RPMI8226 (cell line): Measurements from ENCODE around the gene DYSF.

Experiments used
- DNase-seq: peaks from one replicate; pipeline ENCODE4 v3.0.0-alpha.2; 2015

The DYSF gene

DNA sequence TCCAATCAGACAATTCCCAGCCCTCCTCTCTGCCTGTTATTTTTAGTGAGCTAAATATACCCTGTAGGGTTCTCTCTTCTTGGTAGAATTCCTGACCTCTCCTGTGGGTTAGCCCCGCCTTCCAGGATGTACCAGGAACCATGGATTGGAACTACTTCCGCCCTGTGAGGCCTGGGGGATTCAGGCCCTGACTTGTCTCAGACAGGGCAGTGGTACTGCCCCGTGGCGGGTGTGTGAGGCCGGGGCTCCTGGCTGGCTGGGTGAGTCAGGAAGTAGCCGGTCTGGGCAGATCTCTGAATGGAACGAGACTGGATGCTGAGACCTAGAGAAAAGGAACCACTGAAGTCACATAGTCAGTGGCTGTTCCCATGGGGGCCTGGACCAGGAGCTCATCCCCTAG, 50.5 kb downstream of the DYSF start:
- DNase-seq, result no peak

DNA sequence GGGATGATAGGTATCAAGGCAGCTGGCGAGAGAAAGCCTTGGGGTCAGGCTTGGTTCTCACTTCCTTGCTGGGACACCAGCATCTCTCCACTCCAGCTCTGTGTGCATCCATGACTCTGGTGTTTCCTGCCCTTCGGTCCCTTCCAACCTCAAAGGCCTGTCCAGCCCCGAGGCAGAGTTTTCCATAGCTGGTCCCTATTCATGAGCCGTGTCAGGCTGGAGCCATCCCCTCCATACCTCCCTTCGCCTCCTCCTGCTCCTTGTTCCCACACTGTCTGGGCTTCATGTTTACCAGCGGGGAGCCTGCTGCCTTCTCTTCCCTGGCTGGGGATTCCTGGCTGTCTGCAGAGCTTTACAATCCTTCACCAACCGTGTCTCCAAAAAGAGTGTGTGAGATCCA, 51.2 kb downstream of the DYSF start:
- DNase-seq, result no peak

DNA sequence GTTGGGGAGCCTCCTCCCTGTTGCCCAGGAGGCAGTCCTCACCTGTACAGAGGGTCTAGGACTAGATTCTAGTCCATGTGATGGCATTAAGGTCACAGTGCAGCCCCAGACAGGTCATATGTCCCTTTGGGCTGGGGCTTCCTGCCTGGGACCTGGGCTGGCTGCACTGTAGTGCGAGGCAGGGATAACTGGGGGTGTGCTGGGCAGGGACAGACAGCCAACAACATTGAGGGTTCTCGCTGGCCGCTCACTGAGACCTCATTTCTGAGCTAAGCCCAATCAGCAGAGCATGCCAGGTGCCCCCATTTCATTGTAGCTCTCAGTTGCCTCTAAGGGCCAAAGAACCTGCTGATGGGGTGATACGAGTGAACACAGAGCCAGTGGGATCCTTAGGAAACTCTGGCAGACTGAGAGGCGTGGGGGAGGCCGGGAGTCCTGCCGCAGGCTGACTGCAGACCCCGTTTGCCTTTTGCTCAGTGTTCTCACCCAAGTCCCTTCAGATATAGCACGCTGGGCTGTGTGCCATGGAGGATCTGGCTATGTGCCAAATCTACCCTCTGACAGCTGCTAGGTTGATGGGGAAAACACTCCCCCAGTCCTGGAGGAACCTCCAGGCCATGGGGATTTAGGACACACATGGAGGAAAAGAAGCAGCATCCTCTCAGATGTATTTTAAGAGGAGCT, 51.9 kb downstream of the DYSF start:
- DNase-seq, result no peak

DNA sequence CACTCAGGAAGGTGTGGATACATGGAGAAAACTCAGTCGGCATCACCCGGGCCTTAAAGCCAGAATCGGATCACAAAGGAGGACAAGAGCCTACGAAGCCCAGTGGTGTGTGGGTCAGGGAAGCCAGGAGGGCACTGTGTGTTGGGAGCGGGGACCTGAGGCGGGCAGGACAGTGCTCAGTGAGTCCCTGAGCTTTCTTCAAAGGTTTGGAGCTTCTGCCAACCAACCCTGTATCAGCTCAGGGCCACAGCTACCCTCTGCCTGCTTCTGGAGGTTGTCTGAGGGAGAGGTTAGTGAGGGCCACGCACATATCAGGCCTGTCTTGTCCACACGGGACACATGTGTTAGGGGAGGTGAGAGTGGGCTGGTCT, 52.4 kb downstream of the DYSF start:
- no peak for DNase-seq

DNA sequence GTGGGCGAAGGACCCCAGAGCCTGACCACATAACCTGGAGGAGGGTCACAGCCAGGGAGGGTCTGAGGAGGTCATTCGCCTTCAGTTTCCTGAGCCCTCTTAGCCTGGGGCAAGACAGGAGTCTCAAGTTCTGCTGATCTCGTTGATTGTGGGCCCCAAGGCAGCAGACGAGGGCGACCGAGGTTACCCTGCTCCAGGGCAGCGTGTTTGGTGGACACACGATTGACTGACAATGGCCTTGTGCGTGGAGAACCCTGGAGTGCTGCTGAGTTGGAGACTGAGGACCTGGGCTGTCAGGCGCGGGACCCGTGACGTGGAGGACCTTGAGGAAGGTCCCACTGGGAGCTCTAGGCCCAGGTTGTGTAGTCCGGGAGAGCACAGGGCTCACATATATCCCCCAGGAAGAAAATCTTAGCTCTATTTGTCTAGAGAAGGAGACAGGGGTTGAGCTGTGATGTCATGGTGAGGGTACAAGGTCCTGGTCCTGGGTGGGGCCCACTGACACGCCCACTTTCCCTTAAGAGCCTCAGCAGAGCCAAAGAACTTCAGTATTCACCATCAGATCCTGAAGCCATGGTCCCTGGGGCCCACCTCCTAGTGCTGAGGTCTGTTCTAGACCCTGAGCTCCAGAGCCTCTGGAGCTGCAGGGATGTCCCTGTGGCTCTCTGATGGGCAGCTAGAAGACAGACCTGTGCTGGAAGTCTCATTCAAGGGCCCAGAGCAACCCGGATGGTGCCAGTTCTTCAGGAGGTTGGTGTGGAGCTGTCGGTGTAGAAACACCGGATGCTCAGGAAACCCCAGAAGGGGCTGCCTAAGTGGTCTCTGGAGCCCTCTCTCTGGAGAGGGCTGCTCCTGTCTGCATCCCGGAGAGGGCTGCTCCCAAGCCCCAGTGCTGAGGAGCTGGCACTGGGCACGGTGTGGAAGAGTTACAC, 53.1 kb downstream of the DYSF start:
- no peak for DNase-seq

DNA sequence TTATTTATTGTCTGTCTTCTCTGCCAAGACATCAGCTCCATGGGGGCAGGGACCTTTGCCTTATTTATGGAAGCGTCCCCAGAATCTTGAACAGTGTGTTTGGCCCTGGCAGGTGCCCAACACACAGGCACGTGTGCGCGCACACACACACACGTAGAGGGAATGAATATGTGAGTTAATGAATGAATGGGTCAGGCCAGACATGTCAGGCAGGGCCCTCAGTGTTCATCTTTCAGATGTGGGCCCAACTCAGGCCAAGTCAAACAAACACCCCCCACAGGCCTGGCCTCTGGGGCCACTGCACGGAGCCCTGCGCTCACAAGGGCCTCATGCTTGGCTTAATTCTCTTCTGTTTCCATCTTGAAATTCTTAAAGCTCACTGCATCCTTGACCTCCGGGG, 54.1 kb downstream of the DYSF start:
- no peak for DNase-seq

DNA sequence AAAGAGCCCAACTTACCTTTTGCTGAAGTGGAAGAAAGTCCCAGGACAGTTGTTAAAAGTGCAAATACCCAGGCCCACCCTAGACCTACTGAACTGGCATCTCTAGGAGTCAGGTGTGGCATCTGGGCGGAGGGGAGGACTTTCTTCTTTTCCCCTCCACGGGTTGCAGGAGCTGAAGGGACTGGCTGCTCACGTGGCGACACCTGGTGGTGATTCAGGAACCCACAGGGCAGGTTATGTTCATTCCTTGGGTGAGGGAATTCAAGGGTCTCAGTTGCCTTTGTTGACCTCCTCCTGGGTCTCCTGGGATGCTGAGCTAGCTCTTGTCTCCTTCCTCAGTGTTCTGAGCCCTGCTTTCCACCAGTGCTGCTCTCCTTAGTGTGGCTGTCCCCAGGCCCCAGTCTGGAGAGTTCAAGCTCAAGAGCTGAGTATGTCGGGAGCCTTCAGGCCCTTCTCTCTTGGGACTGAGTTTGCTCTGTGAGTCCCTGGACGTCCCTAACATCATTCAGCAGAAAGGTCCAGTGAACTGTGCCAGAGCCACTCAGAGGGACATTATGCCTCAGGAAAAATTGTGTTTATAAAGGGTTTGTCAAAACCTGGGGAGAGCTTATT, 56.9 kb downstream of the DYSF start:
- DNase-seq, result peak; percentile 74

DNA sequence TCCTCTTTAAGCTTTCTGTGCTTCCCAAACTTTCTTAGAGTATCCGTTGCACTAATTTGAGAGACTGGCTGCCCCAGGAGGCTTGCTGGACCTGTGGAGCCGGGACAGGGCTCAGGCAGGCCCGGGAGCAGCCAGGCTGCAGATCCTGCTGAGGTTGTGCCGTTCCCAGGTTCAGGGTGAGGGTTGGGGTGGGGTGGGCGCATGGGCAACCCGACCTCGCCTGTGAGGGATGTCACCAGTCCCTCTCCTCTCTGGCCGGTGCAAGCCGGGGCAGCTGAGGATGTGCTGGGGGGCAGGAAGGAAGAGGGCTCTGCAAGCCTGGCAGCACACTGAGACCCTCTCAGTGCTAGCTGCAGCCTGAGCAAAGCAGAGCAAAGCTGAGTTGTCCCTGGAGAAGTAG, 57.6 kb downstream of the DYSF start:
- no peak for DNase-seq

DNA sequence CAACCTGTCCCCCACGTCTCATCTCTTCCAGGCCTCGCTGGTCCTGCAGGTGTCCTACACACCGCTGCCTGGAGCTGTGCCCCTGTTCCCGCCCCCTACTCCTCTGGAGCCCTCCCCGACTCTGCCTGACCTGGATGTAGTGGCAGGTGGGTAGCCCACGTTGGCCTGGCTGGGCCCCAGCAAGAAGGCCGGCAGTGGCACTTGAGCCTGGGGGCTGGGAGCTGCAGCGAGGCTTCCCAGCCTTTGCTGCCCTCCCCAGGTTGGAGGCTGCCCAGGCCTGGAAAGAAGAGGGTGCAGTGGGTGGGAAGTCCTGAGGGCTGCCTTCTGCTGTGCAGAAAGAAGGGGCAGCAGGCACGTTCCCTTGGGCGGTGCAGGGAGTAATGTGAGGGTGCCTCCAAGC, 58.4 kb downstream of the DYSF start:
- DNase-seq, result no peak

DNA sequence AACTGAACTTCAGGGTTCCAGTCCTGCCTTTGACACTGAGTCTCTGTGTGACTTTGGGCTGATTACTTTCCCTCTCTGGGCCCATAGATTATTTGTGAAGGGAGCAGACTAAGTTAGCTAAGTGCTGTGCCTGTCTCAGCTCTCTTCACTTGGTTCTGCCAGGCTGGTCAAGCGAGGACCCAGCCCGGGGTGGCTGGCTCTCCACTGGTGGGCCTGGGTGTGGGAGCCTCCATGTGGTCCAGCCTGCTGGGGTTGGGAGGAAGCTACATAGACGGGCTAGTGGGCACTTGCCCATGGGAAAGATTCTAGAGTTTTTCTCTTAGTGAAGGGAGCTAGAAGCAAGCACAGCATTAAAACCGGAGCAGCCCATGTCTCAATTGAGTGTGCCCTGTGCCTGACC, 59.0 kb downstream of the DYSF start:
- no peak for DNase-seq

DNA sequence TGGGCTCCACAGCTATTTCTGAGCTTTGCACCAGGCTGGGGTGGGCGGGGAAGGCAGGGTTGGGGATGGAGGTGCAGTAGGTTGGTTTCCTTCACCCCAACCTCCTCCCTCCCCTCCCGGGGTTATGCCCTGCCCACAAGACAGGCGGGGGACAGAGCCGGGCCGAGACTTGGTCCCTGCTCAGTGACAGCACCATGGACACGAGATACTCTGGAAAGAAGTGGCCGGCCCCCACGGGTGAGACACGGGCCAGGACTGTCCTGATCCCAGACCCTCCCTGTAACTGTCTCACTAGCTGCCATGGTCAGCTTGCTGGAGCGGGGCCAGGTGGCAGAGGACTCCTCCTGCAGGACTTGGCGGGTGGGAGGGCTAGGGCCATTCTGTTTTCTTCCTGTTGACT, 59.7 kb downstream of the DYSF start:
- DNase-seq, result no peak

DNA sequence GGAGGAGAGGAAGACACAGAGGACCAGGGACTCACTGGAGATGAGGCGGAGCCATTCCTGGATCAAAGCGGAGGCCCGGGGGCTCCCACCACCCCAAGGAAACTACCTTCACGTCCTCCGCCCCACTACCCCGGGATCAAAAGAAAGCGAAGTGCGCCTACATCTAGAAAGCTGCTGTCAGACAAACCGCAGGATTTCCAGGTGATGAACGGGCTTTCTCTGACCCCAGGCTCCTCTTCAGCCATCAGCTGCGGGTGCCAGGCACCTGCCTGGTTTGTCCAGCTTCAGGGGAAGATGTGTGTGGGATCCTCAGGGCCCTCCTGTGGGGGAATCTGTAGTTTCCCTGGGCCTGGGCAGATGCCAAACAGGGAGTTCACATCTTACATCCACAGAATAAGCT, 60.4 kb downstream of the DYSF start:
- peak; percentile 35 for DNase-seq

DNA sequence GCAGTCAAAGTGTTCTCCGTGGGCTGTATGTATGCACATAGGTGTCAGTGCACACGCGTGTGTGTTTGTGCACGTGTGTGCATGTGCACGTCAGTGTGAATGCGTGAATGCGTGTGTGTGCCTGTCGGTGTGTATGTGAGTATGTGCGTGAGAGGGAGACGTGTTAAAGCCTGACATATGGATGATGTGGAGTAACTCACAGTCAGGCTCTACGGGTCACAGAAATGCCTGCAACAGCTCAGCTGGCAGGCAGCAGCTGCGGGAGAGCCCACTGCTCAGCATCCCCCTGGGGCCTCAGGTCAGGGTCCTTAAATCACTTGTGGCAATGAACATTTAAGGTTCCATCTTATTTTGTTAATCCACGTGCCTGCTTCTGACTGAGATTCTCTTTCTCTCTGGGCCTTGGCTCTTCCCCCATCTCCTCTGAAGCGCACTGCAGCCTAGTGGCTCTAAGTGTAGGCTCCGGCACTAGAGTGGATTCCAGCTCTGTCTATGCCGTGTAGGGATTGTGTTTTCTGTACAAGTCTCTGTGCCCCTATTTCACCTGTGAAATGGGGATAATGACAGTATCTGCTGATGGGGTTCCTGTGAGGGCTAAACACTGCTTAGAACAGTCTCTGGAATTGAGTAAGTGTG, 63.0 kb downstream of the DYSF start:
- DNase-seq, result no peak

DNA sequence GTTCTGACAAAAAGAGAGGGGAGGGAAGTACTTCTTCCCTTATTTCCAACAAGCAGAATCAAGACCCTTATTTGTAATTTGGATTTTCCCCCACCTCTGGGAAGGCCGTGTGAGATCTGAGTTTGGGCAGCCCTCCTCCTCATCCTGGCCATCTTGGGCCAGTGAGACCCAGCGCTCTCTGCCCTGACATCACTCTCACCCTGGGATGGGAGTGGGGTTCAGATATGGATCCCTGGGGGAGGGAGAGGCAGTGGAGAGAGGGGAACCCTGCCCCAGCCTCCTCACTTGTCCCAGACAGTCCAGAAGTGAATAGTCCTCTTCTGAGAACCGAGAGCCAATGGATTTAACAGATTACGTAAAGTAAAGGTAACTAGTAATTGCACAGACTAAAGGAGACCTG, 64.5 kb downstream of the DYSF start:
- DNase-seq, result no peak

DNA sequence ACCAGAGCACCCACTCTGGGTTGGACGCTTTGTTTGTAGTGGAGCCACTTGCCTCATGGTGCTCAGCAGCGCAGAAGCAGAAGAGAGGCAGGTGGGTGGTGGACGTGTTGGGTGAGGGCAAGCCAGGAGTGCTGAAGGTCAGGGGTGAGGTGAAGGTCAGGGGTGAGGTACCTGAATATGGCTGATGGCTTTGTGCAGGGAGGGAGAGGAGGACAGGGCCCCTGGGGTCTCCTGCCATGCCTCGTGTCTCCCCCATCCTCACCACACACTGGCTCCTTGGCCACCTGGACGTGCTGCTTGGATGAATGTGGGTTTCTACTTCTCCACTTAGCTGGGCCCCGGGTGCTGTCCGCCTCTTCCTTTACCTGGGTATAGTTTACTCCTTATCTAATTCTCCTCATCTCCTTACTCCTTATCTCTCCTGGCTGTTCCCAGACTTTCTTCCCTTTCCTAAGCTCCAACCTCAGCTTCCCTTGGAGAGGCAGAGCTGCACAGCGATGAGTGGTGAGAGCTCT, 68.1 kb downstream of the DYSF start:
- DNase-seq, result no peak

DNA sequence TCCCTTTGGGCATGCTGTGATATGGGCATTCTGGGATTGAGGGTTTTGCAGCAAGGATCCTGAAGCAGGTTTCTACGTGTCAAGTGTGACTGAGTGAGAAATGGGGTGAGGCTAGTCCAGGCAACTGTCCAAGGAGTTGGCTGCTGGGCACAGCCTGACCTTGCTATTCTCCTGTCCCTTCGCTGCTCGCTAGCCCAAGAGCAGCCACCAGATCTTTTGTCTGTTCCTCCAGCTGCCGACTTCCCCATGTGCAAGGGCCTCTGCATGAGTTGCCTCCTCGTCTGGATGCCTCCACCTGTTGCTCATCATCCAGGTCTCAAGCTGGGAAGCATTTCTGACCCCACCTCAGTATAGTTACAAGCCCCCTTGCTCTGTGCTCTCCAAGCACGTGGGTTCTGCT, 71.1 kb downstream of the DYSF start:
- no peak for DNase-seq

DNA sequence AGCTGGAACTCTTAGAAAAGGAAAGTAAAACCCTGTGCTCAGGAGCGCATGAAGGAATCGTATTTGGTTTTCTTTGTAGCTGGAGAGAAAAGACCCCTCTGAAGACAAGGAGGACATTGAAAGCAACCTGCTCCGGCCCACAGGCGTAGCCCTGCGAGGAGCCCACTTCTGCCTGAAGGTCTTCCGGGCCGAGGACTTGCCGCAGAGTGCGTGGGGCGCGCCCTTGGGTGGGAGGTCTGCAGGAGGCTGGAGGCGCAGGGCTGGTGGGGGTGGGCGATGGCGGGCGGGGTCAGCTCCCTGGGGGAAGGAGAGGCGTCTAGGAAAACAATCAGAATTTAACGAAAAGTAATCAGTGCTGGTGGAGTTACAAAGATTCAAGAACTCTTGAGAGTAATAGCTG, 72.8 kb downstream of the DYSF start:
- DNase-seq, result no peak

DNA sequence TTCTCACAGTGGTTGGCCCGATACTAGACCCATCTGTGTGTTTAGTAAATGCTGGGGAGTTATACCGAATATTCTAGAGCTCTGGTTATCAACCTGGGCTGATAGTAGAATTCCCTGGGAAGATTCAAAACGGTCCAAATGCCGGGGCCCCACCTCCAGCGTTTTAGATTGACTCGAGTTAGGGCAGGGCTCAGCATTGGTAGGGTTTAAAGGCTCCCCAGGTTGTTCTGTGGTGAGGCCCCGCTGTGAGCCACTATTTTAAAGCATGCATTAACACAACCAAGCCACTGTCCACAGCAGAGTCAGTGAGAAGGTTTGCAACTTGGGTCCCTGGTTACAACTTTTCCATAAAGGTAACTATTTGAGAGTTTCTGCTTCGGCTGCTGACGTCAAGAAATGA, 73.6 kb downstream of the DYSF start:
- DNase-seq, result no peak

DNA sequence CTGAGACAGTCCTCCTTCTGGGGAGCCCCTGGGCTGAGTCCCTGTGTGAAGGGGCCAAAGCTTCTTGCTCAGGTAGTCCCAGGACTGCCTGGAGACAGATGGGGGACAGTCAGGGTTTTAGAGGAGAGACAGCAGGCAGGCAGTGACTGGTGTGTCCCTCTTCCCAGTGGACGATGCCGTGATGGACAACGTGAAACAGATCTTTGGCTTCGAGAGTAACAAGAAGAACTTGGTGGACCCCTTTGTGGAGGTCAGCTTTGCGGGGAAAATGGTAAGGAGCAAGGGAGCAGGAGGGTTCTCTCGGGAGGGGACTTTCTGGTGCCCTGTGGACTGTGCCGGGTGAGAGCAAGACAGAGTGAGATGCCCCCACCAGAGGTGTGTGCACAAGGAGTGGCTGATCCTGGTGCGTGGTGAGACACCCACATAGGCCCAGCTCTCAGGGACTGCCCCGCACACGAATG, 74.8 kb downstream of the DYSF start:
- no peak for DNase-seq

DNA sequence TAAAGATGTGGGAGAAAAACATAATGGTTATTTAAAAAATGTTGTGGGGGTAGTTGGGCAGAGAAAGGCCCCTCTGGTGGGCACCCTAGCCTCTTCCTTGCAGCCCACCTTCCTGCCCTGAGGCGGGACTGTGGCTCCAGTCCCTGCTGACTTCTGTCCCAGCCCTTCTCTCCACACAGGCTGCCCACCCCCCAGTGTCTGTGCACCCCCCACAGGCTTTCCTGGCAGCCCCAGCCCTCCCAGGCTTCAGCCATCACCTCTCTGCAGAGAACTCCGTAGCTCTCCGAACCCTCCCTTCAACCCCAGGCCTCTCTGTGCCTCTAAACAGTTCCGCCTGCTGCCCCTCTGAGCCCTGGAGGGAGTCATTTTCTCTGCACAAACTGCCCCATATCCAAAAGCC, 75.4 kb downstream of the DYSF start:
- DNase-seq, result no peak

DNA sequence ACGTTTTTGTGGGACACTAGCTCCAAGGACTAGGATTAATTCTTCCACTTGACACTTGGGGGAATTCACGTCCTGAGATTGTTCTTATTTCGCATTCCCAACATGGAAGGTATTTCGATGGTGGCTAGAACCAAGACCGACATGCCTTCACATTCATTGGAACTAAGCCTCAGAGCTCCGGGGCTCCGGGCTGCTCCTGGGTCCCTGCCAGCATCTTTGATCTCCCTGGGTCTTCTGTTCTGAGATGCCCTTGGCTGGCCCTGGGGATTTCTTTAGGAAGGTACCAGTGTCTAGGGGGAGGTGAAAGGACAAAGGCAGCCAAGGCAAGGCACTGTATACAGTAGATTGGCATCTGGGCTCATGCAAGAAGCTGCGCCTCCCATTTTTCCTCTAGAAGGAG, 76.8 kb downstream of the DYSF start:
- no peak for DNase-seq

DNA sequence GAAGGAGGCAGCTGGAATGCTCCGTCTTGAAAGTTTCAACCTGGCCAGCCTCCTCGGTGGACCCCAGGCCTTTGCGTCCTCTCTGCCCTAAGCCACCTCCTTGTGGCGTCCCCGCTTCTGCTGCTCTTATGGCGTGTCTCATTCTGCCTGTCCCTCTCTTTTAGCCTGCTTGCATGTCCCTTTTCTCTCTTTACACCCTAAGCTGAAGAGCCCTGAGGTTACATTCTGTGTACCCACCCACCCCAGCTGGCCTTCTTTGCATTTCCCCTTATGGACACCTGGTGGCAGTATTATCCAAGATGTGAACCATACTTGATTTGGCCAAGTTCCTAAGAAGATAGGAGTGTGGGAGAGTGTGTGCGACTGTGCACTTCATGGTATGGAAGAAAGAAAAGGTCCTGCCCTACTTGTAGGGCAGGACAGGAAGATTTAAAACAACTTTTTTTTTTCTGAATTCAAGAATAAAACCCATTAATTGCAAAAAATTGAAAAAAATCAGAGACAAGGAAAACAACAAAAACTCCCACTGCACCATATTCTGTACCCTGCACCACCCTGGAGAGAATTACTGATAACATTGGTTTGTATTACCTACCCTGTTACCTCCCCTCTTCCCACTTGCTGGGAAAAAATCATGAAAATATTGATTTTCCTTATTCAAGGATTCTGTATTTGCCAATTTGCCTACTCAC, 77.4 kb downstream of the DYSF start:
- peak; percentile 52 for DNase-seq
